HG03442 (cell line): ENCODE data around the gene MAD2L2.

Experiments used
- ATAC-seq: cut with Tn5 transposase; IDR thresholded peaks from one replicate; pipeline ENCODE4 v1.9.1; 2021; ENCODE audit warnings: mild to moderate bottlenecking, moderate library complexity; ENCODE audit not compliant: unreplicated experiment

The MAD2L2 gene

GRCh38 chr1:11705596-11705995 lies 24.6 kb upstream of the MAD2L2 start:
- no peak for ATAC-seq

GRCh38 chr1:11704691-11705475 lies 23.9 kb upstream of the MAD2L2 start:
- no peak for ATAC-seq

- ATAC-seq: no peak
Measured at GRCh38 chr1:11704194-11704529, 23.2 kb upstream of the MAD2L2 start.

GRCh38 chr1:11703357-11704193 lies 22.6 kb upstream of the MAD2L2 start:
- ATAC-seq: no peak

- no peak for ATAC-seq
Measured at GRCh38 chr1:11701981-11702803, 21.2 kb upstream of the MAD2L2 start.

- no peak for ATAC-seq
Measured at GRCh38 chr1:11701551-11701961, 20.6 kb upstream of the MAD2L2 start.

- ATAC-seq: no peak
Measured at GRCh38 chr1:11700601-11701467, 19.9 kb upstream of the MAD2L2 start.

- no peak for ATAC-seq
Measured at GRCh38 chr1:11697893-11698210, 16.9 kb upstream of the MAD2L2 start.

GRCh38 chr1:11697188-11697892 lies 16.4 kb upstream of the MAD2L2 start:
- ATAC-seq: no peak

- no peak for ATAC-seq
Measured at GRCh38 chr1:11695861-11696260, 14.9 kb upstream of the MAD2L2 start.

- no peak for ATAC-seq
Measured at GRCh38 chr1:11693917-11694316, 13.0 kb upstream of the MAD2L2 start.

GRCh38 chr1:11693024-11693590 lies 12.2 kb upstream of the MAD2L2 start:
- ATAC-seq: no peak

- no peak for ATAC-seq
Measured at GRCh38 chr1:11691928-11692711, 11.2 kb upstream of the MAD2L2 start.

- ATAC-seq: no peak
Measured at GRCh38 chr1:11691302-11691914, 10.5 kb upstream of the MAD2L2 start, which contains the start of gene DRAXIN. TSS of gene DRAXIN (plus strand) at chr1:11691710. CDS start at chr1:11706259, 14,549 bp downstream.

GRCh38 chr1:11690397-11691301 lies 9.7 kb upstream of the MAD2L2 start:
- ATAC-seq: no peak

- ATAC-seq: no peak
Measured at GRCh38 chr1:11688506-11688905, 7.6 kb upstream of the MAD2L2 start.

GRCh38 chr1:11685210-11685752 lies 4.3 kb upstream of the MAD2L2 start:
- no peak for ATAC-seq
